HG03442 (cell line): ENCODE measurements around the gene TSSK6.

Experiments
- ATAC-seq: cut with Tn5 transposase; IDR thresholded peaks from one replicate; pipeline ENCODE4 v1.9.1; 2021; ENCODE audit warnings: mild to moderate bottlenecking, moderate library complexity; ENCODE audit not compliant: unreplicated experiment

The TSSK6 gene

GRCh38 chr19:19545707-19546106 is 30.4 kb upstream of the TSSK6 start:
- ATAC-seq, result no peak

DNA sequence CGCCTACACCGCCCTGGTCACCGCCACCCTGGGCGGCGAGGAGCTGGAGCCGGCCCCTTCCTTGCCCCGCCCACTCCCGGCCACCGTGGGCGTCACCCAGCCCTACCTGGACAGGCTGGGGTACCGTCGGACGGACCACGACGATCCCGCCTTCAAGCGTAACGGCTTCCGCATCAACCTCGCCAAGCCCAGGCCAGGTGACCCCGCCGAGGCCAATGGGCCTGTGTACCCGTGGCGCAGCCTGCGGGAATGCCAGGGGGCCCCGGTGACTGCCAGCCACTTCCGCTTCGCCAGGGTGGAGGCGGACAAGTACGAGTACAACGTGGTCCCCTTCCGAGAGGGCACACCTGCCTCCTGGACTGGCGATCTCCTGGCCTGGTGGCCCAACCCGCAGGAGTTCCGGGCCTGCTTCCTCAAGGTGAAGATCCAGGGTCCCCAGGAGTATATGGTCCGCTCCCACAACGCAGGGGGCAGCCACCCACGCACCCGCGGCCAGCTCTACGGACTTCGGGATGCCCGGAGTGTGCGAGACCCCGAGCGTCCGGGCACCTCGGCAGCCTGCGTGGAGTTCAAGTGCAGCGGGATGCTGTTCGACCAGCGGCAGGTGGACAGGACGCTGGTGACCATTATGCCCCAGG is 29.7 kb upstream of the TSSK6 start:
- no peak for ATAC-seq

GRCh38 chr19:19544257-19544953 is 29.1 kb upstream of the TSSK6 start:
- no peak for ATAC-seq

GRCh38 chr19:19543640-19544039 is 28.3 kb upstream of the TSSK6 start:
- no peak for ATAC-seq

DNA sequence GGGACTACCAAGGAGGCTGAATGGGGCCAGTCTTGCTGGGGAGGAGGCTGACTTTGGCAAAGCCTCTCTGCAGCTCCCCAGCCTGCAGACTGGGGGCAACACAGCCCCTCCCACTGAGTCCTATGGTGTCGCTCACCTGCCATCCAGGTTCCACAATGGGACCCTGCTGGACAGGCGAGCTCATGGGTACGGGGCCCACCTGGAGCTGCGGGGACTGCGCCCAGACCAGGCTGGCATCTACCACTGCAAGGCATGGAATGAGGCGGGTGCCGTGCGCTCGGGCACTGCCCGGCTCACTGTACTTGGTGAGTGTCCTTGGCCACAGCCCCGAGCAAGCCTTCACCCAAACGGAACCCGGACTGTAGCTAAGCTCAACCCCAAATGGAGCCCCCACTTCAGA is 27.8 kb upstream of the TSSK6 start:
- ATAC-seq, result no peak

DNA sequence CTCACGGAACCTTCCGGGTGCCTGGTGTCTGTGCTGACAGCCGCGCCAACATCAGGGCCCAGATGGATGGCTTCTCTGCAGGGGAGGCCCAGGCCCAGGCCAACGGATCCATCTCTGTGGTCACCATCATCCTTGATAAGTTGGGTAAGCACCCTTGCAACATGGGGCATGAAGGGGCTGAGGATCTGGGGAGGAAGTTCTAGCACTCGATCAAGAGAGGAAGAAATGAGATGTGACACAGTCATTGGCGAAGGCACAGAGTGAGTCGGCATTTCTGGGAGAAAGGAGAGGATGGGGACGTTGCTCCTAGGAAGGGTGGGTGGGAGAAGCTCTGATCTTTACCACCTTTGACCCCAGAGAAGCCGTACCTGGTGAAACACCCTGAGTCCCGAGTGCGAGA is 27.2 kb upstream of the TSSK6 start:
- no peak for ATAC-seq

GRCh38 chr19:19541616-19542015 is 26.3 kb upstream of the TSSK6 start:
- ATAC-seq, result no peak

DNA sequence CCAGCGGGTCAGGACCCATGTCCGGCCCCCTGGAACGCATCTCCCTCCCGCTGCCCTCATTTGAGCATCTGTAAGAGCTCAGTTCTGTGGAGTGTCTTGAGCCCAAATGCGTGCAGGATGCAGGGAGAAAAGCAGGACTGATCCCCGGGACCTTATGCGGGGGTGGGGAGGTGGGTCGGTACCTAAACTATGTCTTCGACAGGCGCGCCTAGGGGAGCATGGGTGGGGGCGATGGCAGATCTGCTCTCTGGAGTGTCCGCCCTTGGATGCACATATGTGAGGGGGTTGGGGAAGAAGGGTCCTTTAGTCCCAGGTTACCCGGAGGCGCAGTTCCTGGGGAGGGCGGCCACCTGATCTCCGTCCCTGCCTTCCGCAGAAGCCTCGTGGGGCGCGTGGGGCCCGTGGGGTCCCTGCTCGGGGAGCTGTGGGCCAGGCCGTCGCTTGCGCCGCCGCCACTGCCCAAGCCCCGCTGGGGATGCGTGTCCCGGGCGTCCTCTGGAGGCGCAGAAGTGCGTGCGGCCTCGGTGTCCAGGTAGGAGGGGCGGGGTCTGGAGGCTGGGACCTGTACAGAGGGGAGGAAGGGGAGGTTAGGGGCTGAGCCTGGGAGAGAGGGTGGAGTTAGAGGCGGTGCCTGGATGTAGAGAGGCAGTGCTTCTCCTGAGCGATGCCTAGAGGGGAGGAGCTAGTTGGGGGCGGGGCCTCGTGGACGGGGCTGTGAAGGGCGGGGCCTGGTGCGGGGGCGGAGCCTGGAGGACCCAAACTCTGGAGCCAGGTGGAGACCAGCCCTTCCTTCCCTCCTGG is 25.6 kb upstream of the TSSK6 start:
- ATAC-seq, result peak; percentile 57

DNA sequence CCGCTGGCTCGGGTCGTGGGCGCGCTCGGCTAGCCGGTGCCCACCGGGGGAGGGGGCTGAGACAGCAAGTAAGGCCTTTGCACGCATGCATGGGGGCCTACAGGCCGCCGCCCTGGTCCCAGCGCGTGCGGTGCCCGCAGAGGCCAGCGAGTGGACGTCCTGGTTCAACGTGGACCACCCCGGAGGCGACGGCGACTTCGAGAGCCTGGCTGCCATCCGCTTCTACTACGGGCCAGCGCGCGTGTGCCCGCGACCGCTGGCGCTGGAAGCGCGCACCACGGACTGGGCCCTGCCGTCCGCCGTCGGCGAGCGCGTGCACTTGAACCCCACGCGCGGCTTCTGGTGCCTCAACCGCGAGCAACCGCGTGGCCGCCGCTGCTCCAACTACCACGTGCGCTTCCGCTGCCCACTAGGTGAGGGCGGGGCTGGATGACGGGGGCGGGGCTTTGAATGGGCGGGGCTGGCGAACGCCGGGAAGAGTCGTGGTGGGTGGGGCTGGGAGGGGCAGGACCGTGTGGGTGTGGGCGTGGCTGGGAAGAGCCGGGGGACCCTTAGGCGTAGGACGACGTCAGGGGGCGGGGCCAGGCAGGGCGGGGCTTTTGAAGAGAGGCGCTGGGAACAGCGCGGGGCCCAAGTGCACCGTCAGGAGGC is 24.8 kb upstream of the TSSK6 start:
- ATAC-seq, result no peak

DNA sequence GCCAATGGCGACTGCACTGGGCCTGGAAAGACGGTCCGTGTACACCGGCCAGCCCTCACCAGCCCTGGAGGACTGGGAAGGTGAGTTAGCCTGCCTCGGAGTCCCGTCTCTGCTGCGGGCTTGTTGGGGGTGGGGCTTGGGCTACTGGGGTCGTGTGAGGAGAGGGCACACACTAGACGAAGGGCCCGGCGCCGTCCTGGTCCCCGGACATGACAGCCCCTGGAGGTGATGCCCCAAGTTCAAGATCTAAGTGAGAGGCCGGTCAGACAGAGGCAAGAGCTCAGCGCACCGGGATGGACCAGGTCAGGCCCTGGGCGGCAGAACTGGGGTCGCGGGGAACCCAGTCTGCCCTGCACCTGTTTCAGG is 24.3 kb upstream of the TSSK6 start:
- no peak for ATAC-seq

DNA sequence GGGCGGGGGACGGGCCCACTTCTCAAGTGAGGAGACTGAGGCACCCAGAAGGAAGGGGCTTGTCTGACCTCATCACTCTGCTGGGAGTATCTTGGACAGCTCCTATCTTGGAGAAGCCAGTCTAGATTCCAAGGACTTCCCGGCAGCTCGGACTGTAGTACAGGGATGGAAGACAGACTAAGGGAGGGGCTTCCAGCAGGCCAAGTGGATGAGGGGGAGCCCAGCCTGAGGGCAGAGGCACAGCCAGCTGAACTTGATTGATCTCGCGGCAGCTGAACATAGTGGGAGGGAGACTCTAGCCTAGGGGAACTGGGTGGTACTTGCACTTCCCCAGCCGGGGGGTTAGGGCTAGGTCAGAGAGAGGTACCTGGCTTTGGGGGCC is 23.4 kb upstream of the TSSK6 start:
- no peak for ATAC-seq

GRCh38 chr19:19538061-19538784 is 22.9 kb upstream of the TSSK6 start, which contains the start of gene CILP2:
Gene CILP2 (plus strand): TSS chr19:19538265. CDS start chr19:19538350, 85 bp downstream.
- no peak for ATAC-seq

DNA sequence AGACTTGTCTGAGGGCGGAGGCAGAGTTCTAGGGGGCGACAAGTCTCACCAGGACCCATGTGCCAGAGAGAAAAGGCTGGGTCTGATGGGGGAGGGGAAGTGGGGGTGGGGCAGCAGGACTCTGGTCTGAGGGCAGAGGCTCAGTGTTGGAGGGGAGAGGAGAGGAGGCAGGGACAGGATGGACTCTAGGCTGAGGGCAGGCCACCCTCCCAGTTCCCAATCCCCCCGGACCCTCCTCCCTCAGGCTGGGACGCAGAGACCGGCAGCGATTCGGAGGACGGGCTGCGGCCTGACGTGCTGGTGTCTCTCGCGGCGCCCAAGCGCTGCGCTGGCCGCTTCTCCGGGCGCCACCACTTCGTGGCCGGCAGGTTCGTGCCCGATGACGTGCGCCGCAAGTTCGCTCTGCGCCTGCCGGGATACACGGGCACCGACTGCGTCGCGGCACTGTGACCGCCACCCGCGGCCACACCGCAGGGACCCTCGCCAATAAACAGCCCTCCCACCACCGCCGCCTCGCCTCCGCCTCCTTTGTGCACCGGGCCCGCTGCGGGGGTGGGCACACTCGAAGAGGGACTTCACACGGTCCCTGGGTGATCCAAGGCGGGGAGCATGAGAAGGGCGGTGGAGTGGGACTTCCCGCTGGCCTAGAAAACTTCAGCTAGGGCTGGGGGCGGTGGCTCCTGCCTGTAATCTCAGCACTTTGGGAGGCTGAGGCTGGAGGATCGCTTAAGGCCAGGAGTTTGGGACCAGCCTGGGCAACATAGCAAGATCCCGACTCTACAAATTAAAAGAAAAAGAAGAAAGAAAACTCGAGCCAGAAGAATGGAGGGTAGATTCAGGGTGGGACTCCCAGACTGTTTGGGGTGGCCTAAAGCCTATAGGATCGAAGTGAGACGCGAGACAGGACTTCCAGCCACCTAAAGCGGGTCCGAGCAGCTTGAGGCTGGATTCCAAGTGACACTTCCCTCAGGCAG is 22.0 kb upstream of the TSSK6 start:
- ATAC-seq, result no peak

GRCh38 chr19:19535311-19536191 is 20.2 kb upstream of the TSSK6 start:
- ATAC-seq, result no peak

GRCh38 chr19:19534556-19535265 is 19.4 kb upstream of the TSSK6 start:
- ATAC-seq, result no peak

GRCh38 chr19:19533841-19534240 is 18.5 kb upstream of the TSSK6 start:
- ATAC-seq, result no peak

DNA sequence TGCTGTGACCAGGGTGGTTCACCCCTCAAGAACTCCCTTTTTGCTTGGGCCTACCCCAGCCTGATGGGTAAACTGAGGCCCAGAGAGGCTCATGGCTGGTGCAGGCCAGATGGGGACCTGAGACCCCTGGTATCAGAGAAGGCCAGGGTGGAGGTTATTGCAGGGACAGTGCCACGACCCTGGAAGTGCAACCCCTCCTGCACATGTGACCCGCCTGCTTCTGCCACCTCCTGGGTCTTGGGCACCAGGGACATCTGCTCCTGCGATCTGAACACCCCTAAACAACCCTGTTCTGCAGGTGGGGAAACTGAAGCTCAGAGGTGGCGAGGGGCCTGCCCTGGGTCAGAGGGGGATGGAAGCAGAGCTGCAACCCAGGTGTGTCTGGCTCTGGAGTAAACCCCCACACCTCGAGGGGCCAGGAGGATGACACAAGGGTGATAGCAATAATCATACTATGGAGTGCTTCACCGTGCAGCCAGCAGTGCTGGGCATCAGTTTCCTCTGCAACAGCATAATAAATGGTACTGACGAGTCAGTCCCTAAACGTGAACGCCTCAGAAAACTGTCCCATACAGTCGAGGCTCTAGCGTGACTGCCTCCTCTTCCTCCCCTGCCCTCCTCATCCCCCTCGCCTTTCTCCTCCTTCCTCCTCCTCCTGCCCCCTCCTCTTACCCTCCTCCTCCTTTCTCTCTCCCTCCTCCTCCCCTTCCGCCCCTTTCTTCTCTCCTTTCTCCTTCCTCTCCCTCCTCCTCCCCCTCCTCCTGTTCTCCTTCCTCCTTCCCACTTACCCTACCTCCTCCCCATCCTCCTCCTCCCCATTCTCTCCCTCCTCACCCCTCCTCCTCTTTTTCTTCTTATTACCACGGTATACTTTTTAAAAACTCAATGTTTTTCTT is 17.7 kb upstream of the TSSK6 start:
- ATAC-seq, result no peak
